CD4-positive, alpha-beta T cell treated with Interleukin-2 at 100 ng/mL for 4 hours (primary cell): ENCODE results near the gene PRAMEF12.
"Not testable (repeated sequence)": the region's sequence is repeated elsewhere in the genome, so short reads cannot be mapped to it uniquely, and the experiment has no call there.

Experiments
- DNase-seq: peaks from one replicate; pipeline ENCODE4 v3.0.0-alpha.2; 2020; ENCODE audit warnings: low spot score

The PRAMEF12 gene

GRCh38 chr1:12771186-12771585 lies 2.4 kb upstream of the PRAMEF12 start:
- no peak for DNase-seq

GRCh38 chr1:12772520-12772919 lies 1.0 kb upstream of the PRAMEF12 start:
- no peak for DNase-seq

GRCh38 chr1:12774801-12775345 lies 1.3 kb downstream of the PRAMEF12 start:
- DNase-seq: no peak

- no peak for DNase-seq
Observed at GRCh38 chr1:12775443-12775842, 1.9 kb downstream of the PRAMEF12 start.

- no peak for DNase-seq
Observed at GRCh38 chr1:12776801-12777557, 3.4 kb downstream of the PRAMEF12 start.

- DNase-seq: no peak
Observed at GRCh38 chr1:12778061-12778460, 4.5 kb downstream of the PRAMEF12 start.

- DNase-seq: no peak
Observed at GRCh38 chr1:12778907-12779306, 5.4 kb downstream of the PRAMEF12 start.

GRCh38 chr1:12781488-12781887 lies 8.0 kb downstream of the PRAMEF12 start:
- not testable (repeated sequence) for DNase-seq

GRCh38 chr1:12783783-12784182 lies 10.2 kb downstream of the PRAMEF12 start:
- not testable (repeated sequence) for DNase-seq

GRCh38 chr1:12784729-12785128 lies 11.2 kb downstream of the PRAMEF12 start:
- not testable (repeated sequence) for DNase-seq

- not testable (repeated sequence) for DNase-seq
Observed at GRCh38 chr1:12791097-12791496, 17.6 kb downstream of the PRAMEF12 start, which contains the start of gene PRAMEF1. Gene PRAMEF1 (plus strand): TSS chr1:12791397. CDS start chr1:12793228, 1,831 bp downstream.

GRCh38 chr1:12798911-12799310 lies 25.4 kb downstream of the PRAMEF12 start:
- no peak for DNase-seq

GRCh38 chr1:12799730-12800129 lies 26.2 kb downstream of the PRAMEF12 start:
- no peak for DNase-seq

GRCh38 chr1:12809933-12810332 lies 36.4 kb downstream of the PRAMEF12 start:
- DNase-seq: no peak

GRCh38 chr1:12810691-12811408 lies 37.3 kb downstream of the PRAMEF12 start:
- DNase-seq: no peak

- DNase-seq: no peak
Observed at GRCh38 chr1:12811409-12811784, 37.9 kb downstream of the PRAMEF12 start.

- DNase-seq: not testable (repeated sequence)
Observed at GRCh38 chr1:12819061-12819460, 45.5 kb downstream of the PRAMEF12 start.
